B cell (primary cell): ENCODE data around the gene LSM7. TPM values are rescaled to one million over a fixed set of nuclear protein-coding genes. Genes with fewer than 3 reads are reported as not detected.

Source experiments
- ATAC-seq: fragments of 200-7000 bp; cut with Tn5 transposase; one replicate; pipeline ENCODE4 v1.10.0; 2021; ENCODE audit warnings: low read depth, mild to moderate bottlenecking, moderate number of reproducible peaks, moderate library complexity
- CTCF ChIA-PET: fragments of 350-600 bp; sonication (Branson Sonifier 250); formaldehyde crosslinking; loops from one replicate; lab custom pipeline; 2021; ENCODE audit warnings: antibody characterized with exemption, inconsistent platforms; lab: Charles Lee
- POLR2A ChIA-PET: fragments of 350-600 bp; sonication (Branson Sonifier 250); formaldehyde crosslinking; loops from one replicate; lab custom pipeline; 2021; ENCODE audit warnings: antibody characterized with exemption; lab: Charles Lee
- DNase-seq: peaks from one replicate; pipeline ENCODE4 v3.0.0; 2013
- H2AFZ ChIP-seq: 2 replicates; pipeline ENCODE4 v1.6.1; 2012; ENCODE audit warnings: mild to moderate bottlenecking, low read depth, low read length; ENCODE audit not compliant: insufficient read depth, poor library complexity, severe bottlenecking
- H3K27ac ChIP-seq, 2 donors: 1 replicate in 1 of 2; 2 replicates in 1 of 2; pipeline ENCODE4 v1.5.1; 2012 to 2013; ENCODE audit warnings: low read length in 2 of 2, mild to moderate bottlenecking in 2 of 2, moderate library complexity in 1 of 2
- H3K27me3 ChIP-seq, 4 experiments: fragments of 200-600 bp in 1 of 4; sonication (generic) in 1 of 4; replicated peaks in 1 of 4; 1 replicate in 2 of 4; 2 replicates in 2 of 4; pipeline versions ENCODE4 v1.6.1 to v1.7.0; 2013 to 2016; ENCODE audit warnings: low read length in 3 of 4, mild to moderate bottlenecking in 2 of 4, mixed read lengths in 1 of 4, moderate library complexity in 1 of 4; ENCODE audit not compliant: insufficient read depth in 4 of 4, control insufficient read depth in 3 of 4; ENCODE audit errors: control extremely low read depth in 1 of 4
- H3K36me3 ChIP-seq, 2 experiments: replicated peaks in 1 of 2; 1 replicate in 1 of 2; 2 replicates in 1 of 2; pipeline versions ENCODE4 v1.6.1 to v1.7.1; 2013; ENCODE audit warnings: low read length in 1 of 2; ENCODE audit not compliant: insufficient read depth in 2 of 2, control insufficient read depth in 1 of 2; ENCODE audit errors: control extremely low read depth in 1 of 2, extremely low read depth in 1 of 2
- H3K4me1 ChIP-seq, 2 donors: fragments of 200-600 bp in 1 of 2; sonication (generic) in 1 of 2; 1 replicate in 1 of 2; 2 replicates in 1 of 2; pipeline versions ENCODE4 v1.5.1 to v1.6.1; 2013 to 2017; ENCODE audit warnings: low read length in 2 of 2; ENCODE audit not compliant: control insufficient read depth in 2 of 2, insufficient read depth in 2 of 2
- H3K4me2 ChIP-seq: replicated peaks from 2 replicates; pipeline ENCODE3; 2012; ENCODE audit warnings: mild to moderate bottlenecking, low read depth, low read length; ENCODE audit not compliant: poor library complexity, severe bottlenecking
- H3K4me3 ChIP-seq, 5 experiments: fragments of 200-600 bp in 1 of 5; sonication (generic) in 1 of 5; 1 replicate in 3 of 5; 2 replicates in 2 of 5; pipeline versions ENCODE4 v1.5.1 to v1.7.0; 2011 to 2016; ENCODE audit warnings: low read length in 4 of 5, mild to moderate bottlenecking in 4 of 5, low read depth in 2 of 5, control low read depth in 1 of 5, moderate library complexity in 1 of 5; ENCODE audit not compliant: insufficient read depth in 1 of 5; ENCODE audit errors: control extremely low read depth in 1 of 5, extremely low read depth in 1 of 5
- H3K79me2 ChIP-seq: fragments of 200-600 bp; sonication (generic); one replicate; pipeline ENCODE4 v1.6.0; 2016; ENCODE audit warnings: low read length; ENCODE audit not compliant: control insufficient read depth, insufficient read depth
- H3K9ac ChIP-seq: fragments of 200-600 bp; sonication (generic); 2 replicates; pipeline ENCODE4 v1.6.1; 2017; ENCODE audit warnings: mild to moderate bottlenecking, low read length, moderate library complexity
- H3K9me3 ChIP-seq, 3 donors: one replicate each; pipeline versions ENCODE4 v1.6.1 to v1.7.1; 2013; ENCODE audit warnings: low read length in 2 of 3; ENCODE audit not compliant: control insufficient read depth in 2 of 3, insufficient read depth in 1 of 3; ENCODE audit errors: control extremely low read depth in 1 of 3
- H4K20me1 ChIP-seq: 2 replicates; pipeline ENCODE4 v1.6.0; 2012; ENCODE audit warnings: mild to moderate bottlenecking, low read length; ENCODE audit not compliant: insufficient read depth, control insufficient read depth, poor library complexity, severe bottlenecking
- H3K27ac Mint-ChIP-seq: one replicate; pipeline ENCODE4 v1.8.0; 2021; ENCODE audit warnings: mixed read lengths
- H3K27me3 Mint-ChIP-seq: one replicate; pipeline ENCODE4 v1.8.0; 2021; ENCODE audit warnings: mixed read lengths
- H3K4me1 Mint-ChIP-seq: one replicate; pipeline ENCODE4 v1.8.0; 2021; ENCODE audit warnings: mixed read lengths
- H3K4me3 Mint-ChIP-seq: one replicate; pipeline ENCODE4 v1.8.0; 2021; ENCODE audit warnings: mixed read lengths
- H3K9me3 Mint-ChIP-seq: one replicate; pipeline ENCODE4 v1.8.0; 2022; ENCODE audit warnings: mixed read lengths; ENCODE audit not compliant: insufficient read depth
- EZH2 ChIP-seq: IDR thresholded peaks from 2 replicates; pipeline ENCODE4 v1.6.1; 2012; ENCODE audit warnings: borderline replicate concordance, low read depth, mild to moderate bottlenecking, moderate library complexity, low read length; ENCODE audit not compliant: insufficient read depth, poor library complexity, severe bottlenecking
- WGBS: methylation state at CpG from one replicate; pipeline ENCODE4 v1.1.5; 2013; ENCODE audit warnings: missing lambda C conversion rate; ENCODE audit not compliant: insufficient coverage; 5-methylcytosine and 5-hydroxymethylcytosine counted together
- intact Hi-C: fragments of 100-400 bp; cut with micrococcal nuclease; formaldehyde crosslinking; loops from one replicate; pipeline ENCODE4 v1.10.0; 2022
- polyA plus RNA-seq: library from polyadenylated mRNA; depleted of rRNA; stranded (reverse); fragments of >200 nt; gene quantifications from 2 replicates; pipeline ENCODE4 v1.2.3, GENCODE V29; 2012
- total RNA-seq, 2 donors: library from RNA; stranded (reverse); fragments of 120-200 nt in 1 of 2; gene quantifications; 1 replicate in 1 of 2; 2 replicates in 1 of 2; pipeline versions ENCODE4 v1.2.3 to v1.2.4, GENCODE V29; 2013 to 2022
- TF ChIP-seq, protein P1 (sequence below): fragments of 200-600 bp; IDR thresholded peaks from one replicate; pipeline ENCODE4 v1.8.0; 2022; ENCODE audit warnings: antibody characterized with exemption, mild to moderate bottlenecking

The LSM7 gene
- total and polyA plus RNA-seq, 2 donors (not counting 1 experiment from before 2014, with no cell fraction given): 201 to 820 TPM

- no peaks in the 10 kb centered on the region for H4K20me1 ChIP-seq
- no peak overlapping the region for H3K4me3 ChIP-seq
- H3K9ac ChIP-seq: no peak overlapping the region
- H3K27ac ChIP-seq: no peak overlapping the region
- H3K4me1 ChIP-seq: no peaks in the 10 kb centered on the region
- Mint-ChIP-seq H3K4me3 (no peak overlapping the region), H3K27ac (no peak overlapping the region), H3K9me3 (no peaks in the 10 kb centered on the region), H3K4me1 (peaks cover 2% of the 10 kb centered on the region), H3K27me3 (peaks cover 5% of the 10 kb centered on the region)
- CTCF ChIA-PET: interaction anchor here (0.9 kb wide), 1 partner anchor 136 kb away, joined by 3 read pairs; the partner anchor contains the start of gene PLEKHJ1
- H3K36me3 ChIP-seq: no peaks in the 10 kb centered on the region
- ATAC-seq: no peak
- peaks cover 0 to 16% (median 0%) of the 10 kb centered on the region in 3 donors for H3K9me3 ChIP-seq
- intact Hi-C loops: no loop called here
- peaks cover 0 to 5% (median 0%) of the 10 kb centered on the region in 4 experiments for H3K27me3 ChIP-seq
- TF ChIP-seq, protein P1, sequence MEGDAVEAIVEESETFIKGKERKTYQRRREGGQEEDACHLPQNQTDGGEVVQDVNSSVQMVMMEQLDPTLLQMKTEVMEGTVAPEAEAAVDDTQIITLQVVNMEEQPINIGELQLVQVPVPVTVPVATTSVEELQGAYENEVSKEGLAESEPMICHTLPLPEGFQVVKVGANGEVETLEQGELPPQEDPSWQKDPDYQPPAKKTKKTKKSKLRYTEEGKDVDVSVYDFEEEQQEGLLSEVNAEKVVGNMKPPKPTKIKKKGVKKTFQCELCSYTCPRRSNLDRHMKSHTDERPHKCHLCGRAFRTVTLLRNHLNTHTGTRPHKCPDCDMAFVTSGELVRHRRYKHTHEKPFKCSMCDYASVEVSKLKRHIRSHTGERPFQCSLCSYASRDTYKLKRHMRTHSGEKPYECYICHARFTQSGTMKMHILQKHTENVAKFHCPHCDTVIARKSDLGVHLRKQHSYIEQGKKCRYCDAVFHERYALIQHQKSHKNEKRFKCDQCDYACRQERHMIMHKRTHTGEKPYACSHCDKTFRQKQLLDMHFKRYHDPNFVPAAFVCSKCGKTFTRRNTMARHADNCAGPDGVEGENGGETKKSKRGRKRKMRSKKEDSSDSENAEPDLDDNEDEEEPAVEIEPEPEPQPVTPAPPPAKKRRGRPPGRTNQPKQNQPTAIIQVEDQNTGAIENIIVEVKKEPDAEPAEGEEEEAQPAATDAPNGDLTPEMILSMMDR: no peak
- no peak for TF ChIP-seq EZH2
- DNase-seq: no peak
- WGBS: 87% methylated on average over 12 of the region's 16 CpGs
- POLR2A ChIA-PET: no interaction called here
- no peak overlapping the region for H3K4me2 ChIP-seq
- H3K79me2 ChIP-seq: no peaks in the 10 kb centered on the region
- H2AFZ ChIP-seq: no peak overlapping the region
Measured at GRCh38 chr19:2371656-2372055, 43.3 kb upstream of the LSM7 start.

DNA sequence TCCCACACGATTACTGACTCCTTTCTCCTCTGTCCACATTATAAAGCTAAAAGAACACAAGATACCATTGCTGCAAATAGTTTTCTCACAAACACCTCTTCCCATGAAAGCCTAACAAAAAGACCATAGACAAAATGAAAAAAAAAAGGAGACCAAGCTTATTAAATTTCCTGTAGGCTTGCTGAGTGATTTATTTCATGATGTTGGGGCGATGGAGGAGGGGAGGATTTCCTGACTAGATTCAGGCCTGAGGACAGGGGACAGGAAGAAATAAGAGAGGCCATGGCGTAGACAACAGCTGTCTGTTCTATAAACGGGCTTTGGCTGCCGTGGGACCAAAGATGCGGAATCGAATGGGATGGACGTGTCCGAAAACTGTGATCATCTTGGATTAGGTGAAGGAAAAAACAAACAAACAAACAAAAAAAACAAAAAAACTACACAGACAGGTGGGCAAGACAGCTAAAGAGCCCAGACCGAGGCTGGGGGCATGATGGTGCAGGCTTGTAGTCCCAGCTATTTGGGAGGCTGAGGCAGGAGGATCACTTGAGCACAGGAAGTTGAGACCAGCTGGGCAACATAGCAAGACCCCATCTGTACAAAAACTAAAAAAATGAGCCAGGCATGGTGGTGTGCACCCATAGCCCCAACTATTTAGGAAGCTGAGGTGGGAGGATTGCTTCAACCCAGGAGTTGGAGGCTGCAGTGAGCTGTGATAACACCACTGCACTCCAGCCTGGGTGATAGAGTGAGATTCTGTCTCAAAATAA is 37.0 kb upstream of the LSM7 start:
- no peak for TF ChIP-seq EZH2
- TF ChIP-seq, protein P1: no peak
- peaks cover 0 to 39% (median 14%) of the 10 kb centered on the region in 4 experiments for H3K27me3 ChIP-seq
- H3K4me3 ChIP-seq: no peak overlapping the region
- Mint-ChIP-seq H3K9me3 (no peaks in the 10 kb centered on the region), H3K27ac (no peak overlapping the region), H3K27me3 (peaks cover 21% of the 10 kb centered on the region), H3K4me3 (no peak overlapping the region), H3K4me1 (peaks cover 4% of the 10 kb centered on the region)
- no peaks in the 10 kb centered on the region for H4K20me1 ChIP-seq
- CTCF ChIA-PET: interaction anchor here (0.6 to 1.5 kb wide), 2 partner anchors 27 to 346 kb away, joined by 3 to 5 read pairs; no protein-coding TSS in a partner anchor
- H2AFZ ChIP-seq: no peak overlapping the region
- POLR2A ChIA-PET: interaction anchor here (0.6 kb wide), 1 partner anchor 539 kb away, joined by 6 read pairs; no protein-coding TSS in a partner anchor
- peaks cover 3 to 14% of the 10 kb centered on the region in 2 donors for H3K4me1 ChIP-seq
- H3K9me3 ChIP-seq: peaks cover 0 to 16% (median 0%) of the 10 kb centered on the region in 3 donors
- H3K79me2 ChIP-seq: no peaks in the 10 kb centered on the region
- DNase-seq (no peak), ATAC-seq (no peak)
- intact Hi-C loops: no loop called here
- no peak overlapping the region for H3K4me2 ChIP-seq
- no peak overlapping the region for H3K27ac ChIP-seq
- H3K9ac ChIP-seq: no peak overlapping the region
- 7% methylated on average over 2 of the region's 10 CpGs for WGBS
- H3K36me3 ChIP-seq: no peaks in the 10 kb centered on the region
